Measurements from ENCODE around the gene SMO.

GRCh38 chr7:129227646-129228578 lies 39.5 kb downstream of the SMO start:
- TF ChIP-seq CTCF (IDR thresholded peaks at IDR 0.05) (no peak), EZH2 (IDR thresholded peaks at IDR 0.05) (no peak), EZH2phosphoT487 (IDR thresholded peaks at IDR 0.05) (no peak)

All from neural progenitor cell (in vitro differentiated cells).